ENCODE results near the gene SINHCAF.
A peak's percentile ranks its signal among the peaks of the same experiment; 100 is the strongest.
"Not testable (repeated sequence)": the region's sequence is repeated elsewhere in the genome, so short reads cannot be mapped to it uniquely, and the experiment has no call there.

The SINHCAF gene, protein sequence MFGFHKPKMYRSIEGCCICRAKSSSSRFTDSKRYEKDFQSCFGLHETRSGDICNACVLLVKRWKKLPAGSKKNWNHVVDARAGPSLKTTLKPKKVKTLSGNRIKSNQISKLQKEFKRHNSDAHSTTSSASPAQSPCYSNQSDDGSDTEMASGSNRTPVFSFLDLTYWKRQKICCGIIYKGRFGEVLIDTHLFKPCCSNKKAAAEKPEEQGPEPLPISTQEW

DNA sequence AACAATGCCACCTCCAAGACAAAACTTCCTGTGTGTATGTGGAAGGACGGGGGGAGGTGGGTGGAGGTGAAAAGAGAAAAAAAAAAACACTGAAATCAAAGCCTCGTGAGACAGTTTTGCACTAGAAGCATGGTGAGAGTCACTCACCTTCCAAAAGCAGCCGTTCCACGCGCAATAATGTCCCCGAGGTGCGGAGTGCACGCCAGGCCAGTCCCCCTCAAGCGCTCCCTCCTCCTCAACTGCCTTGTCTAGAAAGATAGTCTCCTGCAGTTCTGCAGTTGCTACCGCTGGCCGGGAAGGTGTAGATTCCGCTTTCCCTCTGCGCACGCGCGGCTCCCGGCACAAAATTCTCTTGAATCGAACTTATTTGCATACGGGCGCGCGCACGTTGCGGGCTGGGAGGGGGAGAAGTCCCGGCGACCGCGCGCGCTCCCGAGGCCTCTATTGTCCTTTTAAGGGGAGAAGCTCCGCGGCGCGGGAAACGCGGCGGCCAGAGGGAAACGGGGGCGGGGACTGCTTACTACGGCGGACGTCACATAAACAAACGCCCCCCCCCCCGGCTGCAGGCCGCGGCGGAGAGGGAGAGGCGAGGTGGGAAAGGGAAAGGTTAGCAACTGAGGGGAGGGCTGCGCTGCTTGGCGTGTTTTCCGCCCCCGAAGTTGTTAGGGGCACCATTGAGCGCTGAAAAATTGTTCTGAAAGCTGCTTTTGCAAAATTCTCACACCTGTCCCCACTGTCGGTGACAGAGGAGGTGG, at the start of gene SINHCAF:
SINHCAF (minus strand) TSS at position 274 of the 755 bp plus-strand sequence. CDS start 27,946 bp downstream, outside the sequence.
- peak; percentile 99 to 100 for DNase-seq

DNA sequence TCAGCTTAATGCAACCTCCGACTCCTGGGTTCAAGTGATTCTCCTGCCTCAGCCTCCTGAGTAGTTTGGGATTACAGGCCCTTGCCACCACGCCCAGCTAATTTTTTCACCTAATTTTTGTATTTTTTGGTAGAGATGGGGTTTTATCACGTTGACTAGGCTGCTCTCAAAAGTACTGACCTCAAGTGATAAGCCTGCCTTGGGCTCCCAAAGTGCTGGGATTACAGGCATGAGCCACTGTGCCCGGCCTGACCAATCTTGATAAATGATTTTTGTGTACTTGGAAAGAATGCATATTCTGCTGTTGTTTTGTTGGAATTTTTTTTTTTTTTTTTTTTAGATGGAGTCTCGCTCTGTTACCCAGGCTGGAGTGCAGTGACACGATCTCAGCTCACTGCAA, 49.5 kb upstream of the SINHCAF start:
- DNase-seq, result not testable (repeated sequence)

DNA sequence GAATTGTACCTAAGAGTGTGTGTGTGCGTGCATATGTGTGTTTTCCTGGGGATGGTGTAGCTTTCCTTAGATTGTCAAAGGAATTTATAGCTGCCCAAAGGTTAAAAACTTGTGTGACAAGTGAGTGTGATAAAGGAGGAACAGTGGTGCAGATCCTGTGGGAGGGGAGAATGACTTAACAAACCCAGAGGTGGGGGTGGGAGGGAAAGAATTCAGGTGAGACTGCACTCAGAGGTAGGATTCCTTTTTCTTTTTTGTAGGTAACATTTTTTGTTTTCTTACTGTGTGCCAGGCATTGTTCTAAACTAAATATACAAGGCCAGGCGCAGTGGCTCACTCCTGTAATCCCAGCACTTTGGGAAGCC, 45.3 kb upstream of the SINHCAF start:
- no peak for DNase-seq

DNA sequence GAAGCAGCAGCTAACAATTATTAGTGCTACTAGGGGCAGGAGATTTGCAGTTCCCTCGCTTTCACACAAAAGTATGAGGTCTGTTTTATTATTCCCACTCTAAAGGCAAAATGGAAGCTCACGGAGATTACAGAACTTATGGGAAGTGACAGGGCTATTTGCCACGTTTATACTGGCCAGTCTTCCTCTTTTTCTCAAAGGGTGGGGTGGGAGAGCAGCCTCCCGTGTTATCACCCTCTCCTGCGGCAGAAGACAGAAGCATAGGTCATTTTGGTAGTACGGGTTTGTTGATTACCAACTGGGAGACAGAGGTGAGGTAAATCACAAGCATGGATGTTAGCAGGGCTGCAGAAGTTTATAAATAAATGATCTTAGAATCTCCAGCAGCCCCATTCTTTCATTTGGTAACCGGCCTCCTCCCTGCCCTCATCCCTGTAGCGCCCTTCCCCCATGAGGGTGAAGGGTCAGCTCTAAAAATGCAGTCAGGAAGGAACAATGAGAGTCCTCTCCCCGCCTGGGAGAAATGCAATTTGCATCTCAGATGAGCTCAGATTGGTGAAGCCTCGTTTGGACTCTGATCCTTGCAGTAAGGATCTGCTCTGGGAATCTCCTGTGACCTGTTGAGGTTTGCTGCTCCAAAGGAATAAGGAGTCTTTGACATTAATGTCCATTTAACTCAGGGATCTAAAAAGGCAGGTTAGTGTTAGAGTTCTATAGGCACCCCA, 44.7 kb upstream of the SINHCAF start:
- DNase-seq, result no peak

DNA sequence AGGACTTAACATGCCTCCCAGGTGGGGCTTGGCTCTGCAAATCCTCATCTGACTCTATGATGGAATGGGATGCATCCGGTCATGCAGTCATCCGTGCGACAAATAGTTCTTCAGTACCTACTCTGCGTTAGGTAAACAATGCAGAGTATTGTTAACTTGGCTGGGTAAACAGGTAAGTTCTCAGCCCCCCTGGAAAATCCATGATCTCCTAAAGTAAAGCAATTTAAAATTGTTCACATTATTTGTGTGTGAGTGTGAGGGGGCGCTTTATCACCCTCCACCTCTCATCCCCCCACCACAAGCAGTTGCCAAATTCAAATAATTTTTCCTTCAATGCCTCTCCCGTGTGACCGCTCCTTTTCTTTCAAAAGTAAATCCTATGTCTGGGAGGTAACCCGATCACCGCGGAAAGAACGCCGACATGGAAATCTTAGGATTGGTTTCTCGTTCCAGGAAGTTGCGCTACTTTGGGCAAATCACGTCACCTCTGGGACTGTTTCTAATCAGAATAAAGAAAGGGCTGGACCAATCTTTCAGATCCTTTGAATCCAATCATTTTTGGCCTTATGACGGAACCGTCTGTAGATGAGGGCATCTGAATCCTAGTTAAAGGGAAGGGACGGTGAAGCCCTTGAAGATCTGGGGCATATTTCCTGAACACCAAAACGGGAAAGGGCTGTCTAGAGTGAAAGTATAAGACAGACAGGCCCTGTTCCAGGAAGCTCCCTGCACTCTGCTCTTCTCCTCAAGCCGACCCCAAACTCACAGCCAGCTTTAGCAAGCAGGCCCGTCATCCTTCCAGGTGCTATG, 44.0 kb upstream of the SINHCAF start:
- no peak for DNase-seq

DNA sequence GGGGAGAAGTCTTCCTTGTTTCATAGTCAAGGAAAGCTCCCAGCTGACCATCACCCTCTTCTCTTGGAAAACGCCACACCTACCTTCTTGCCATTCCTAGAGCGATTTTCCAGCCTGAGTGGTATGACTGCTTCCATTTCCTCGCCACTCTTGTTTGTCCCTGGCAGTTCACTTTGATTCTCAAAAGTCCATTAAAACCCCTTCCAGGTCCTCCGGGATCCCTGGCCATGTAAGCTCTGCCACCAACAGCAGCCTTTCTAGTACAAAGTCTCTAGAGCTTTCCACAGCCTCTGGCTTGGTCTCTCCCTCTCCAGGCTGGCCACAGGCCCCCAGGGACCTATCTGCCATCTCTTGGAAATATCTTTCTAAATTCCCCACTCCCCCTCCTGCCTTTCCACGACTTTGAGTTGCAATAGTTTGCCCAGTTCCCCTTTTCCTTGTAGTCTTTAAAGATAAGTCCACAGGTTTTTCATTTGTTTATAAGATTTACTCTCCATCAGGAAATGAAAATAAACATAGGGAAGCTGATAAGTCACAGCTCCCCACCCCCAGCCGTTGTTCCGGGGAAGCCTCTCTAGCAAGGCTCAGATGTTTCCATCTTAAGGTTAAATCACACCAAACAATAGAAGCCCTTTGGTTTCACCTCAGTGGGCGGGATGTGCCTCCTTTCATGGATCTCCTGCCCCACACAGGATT, 42.9 kb upstream of the SINHCAF start:
- no peak for DNase-seq

DNA sequence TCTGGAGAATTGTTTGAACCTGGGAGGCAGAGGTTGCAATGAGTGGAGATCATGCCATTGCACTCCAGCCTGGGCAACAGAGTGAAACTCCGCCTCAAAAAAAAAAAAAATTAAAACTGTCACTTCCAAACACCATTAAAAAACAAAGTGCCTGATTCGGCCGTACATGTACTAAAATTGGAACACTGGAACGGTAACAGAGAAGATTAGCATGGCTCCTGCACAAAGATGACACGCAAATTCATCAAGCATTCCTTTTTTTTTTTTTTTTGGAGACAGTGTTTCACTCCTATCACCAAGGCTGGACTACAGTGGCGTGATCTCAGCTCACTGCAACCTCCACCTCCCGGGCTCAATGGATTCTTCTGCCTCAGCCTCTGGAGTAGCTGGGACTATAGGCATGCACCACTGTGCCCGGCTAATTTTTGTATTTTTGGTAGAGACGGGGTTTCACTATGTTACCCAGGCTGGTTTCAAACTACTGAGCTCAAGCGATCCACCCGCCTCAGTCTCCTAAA, 40.2 kb upstream of the SINHCAF start:
- no peak for DNase-seq

DNA sequence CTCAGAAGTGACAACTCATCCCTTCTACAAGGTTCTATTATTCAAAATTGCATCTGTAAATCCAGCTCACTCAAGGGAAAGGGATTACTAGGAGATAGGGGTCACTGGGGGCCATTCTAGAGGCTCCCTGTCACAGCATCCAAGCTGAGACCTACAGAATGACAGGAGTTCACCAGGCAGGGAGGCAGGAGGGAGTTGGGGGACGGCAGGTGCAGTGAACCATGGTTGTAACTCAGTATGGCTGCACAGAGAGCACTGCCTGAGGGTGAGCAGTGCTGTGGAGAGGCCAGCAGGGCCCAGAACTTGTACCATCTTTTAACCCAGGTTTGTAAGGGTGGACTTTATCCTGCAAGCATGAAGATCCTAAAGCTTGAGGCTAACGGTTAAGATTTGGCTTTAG, 37.9 kb upstream of the SINHCAF start:
- no peak for DNase-seq

DNA sequence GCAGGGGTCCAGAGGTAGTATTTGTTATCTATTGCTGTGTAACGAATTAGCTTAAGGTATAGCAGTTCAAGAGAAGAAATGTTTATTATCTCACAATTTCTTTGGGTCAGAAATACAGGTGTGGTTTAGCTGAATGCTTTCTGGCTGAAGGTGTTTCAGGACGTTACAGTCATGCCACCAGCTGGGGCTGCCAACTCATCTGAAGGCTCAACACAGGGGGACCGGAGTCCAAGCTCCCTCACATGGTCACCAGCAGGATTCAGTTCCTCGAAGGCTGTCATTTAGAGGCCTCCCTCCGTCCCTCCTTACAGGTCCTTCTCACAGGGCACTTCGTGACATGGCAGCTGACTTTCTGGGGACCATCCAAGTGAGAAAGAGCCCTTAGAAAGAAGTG, 37.5 kb upstream of the SINHCAF start:
- no peak for DNase-seq

DNA sequence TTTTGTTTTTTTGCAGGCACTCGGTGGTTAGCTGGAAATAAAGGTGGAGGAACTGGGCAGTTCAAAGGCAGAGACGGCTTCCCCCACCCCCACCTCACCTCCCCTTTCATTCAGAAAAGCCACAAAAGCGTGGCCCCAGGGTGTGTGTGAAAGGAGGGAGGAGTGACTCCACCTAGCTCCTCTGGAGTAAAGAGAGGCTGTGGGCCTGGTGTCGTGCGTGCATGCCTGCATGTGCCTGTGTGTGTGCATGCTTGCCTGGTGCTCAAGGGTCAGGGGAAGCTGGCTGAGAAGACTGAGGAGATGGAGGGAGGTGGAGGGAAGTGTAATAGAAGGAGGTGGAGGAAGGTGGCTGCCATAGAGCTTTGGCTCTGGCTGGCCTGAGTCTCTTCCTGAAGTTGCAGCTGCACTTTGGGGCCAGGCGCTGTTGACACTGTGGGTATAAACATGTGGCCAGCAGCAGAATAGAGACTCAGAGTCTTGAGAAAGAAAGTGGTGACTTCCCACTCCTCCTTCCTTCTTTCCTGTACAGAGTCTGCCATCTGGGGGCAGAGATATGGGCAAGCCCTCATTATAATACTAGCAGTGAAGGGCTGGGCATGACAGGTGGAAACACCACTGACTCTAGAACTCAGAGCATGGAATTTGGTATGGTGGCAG, 36.9 kb upstream of the SINHCAF start:
- DNase-seq, result no peak

DNA sequence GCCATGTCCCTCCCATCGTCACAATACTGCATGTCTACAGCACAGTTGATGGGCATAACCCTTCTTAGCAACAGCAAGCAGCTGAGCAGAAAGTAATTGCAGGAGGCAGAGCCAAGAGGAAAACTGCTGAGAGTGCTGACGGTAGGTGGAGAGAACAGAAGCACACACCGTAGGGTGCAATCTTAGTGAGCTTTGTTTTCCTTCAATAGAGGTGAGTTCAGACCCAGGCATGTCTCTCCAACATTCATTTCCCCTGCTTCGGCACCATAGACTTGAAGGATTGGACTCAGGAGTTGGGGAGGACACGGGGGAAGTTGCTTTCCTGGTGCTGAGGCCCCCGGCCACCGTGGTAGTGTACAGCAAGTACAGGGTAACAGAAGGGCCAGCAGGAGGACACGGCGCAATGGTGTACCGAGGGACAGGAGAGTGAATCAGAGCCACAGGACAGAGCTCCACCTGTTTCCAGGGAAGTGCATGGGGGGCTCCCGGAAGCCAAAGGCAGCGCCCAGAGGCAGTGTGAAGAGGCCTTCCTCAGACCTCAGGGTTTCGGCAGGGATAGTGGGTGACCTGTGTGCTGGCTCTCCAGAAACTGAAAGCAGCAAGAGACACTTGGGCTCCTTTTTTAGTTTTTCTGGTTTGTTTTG, 36.3 kb upstream of the SINHCAF start:
- no peak for DNase-seq

DNA sequence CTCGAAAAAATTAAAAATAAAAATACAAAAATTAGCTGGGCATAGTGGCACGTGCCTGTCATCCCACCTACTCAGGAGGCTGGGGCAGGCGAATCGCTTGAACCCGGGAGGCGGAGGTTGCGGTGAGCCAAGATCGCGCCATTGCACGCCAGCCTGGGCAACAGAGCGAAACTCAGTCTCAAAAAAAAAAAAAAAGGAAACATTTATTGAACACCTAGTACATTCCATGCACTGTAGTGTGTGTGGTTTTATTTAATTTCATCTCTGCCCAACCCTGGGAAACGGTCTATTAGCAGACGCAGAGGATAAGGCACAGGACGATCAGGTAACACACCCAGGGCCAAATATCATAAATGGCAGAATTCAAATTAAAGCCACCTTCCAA, 35.8 kb upstream of the SINHCAF start:
- no peak for DNase-seq

DNA sequence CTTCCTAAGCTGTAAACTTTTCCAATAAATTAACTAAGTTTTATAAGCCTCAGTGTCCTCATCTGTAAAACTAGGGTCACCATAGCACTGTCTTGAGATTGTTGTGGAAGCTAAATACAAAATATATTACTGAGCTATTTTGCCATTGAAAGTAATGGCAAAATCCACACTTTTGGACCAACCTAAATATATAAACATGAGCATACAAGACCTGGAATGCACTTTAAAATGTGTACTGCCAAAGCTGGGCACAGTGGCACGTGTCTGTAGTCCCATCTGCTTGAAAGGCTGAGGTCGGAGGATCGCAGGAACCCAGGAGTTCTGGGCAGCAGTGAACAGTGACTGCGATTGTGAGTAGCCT, 29.8 kb upstream of the SINHCAF start:
- DNase-seq, result no peak

DNA sequence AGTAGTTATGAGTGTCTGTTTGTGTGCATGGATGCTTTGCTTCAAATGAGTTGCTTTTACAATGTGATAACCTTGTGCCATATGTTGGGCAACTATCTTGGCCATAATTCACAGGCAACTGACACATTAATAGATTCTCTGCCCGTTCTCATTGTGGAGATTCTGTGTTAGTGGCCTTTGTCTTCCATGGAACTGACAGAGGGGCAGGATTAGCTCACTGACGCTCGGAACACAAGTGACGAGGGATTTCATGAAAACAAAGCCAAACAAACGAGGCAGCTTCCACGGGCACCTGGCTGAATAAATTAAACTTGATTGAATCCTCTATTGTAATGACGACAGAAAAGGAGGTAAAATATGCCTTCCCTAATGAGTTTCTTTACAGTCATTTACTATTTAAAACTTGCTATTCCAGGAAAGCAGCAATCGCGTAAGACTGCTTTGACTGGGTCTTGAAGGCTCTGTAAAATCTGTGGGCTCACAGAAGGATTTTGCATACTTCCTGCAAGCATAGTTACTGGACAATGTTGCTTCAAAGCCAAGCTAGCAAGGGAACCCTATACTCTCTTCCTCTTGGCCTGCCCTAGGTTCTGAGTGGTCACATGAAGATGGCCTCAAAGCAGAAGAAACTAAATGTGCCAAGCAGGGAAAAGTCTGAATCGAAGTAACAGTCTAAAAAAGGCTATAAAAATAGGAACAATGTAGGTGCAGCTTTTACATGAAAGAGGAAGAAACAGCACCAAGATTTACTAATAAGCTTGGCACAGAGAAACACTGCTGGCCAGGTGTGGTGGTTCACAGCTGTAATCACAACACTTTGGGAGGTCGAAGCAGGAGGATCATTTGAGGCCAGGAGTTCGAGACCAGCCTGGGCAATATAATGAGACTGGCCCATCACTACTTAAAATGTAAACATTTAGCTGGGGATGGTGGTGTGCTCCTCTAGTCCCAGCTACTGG, 28.1 kb upstream of the SINHCAF start:
- no peak for DNase-seq

DNA sequence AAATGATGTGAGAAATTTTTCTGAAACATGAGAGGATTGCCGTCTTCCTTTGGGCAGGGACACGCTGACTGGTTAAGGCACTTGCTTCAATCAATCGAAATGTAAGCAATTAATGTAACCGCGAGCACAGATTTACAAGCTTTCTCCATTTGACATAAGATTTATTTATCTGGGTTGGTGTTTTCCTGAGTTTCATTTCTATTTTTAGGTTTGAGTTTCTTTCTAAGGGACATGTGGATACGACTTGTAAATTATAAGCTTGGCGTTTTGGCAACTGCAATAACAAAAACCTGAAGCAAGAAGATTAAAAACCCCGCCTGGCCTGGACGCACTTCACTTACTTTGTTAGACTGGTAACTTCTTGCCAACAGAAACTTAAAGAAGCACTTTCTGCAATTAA, 20.3 kb upstream of the SINHCAF start:
- DNase-seq, result no peak

DNA sequence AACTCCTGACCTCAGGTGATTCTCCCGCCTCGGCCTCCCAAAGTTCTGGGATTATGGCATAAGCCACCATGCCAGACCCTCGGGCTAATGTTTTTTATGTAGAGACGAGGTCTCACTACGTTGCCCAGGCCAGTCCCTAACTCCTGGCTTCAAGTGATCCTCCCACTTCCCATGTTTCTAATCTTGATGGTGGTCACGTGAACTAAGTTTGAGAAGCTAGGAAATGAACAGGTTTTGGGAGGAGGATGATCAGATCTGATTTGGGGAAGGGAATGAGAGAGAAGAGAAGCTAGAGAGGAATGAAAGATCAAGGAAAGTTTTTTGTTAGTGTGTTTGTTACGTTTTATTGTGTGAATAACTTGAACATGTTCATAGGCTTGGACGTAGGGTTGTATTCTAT, 17.2 kb upstream of the SINHCAF start:
- no peak for DNase-seq

DNA sequence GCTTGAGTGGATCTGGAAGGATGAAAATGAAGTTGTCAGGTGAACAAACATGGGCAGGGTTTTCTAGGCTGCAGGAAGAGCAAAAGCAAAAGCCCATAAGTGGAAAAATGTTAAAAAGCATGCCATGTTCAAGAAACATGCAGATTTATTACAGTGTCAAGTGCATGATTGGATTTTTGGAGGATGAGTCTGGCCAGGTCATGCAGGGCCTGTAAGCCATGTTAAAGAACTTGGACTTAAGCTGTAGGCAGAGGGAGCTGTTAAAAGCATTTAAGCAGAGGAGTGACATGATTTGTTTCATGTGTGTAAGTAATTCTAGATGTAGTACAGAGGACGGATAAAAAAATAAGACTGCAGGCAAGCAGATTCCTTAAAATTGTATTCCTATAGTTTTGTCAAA, 16.3 kb upstream of the SINHCAF start:
- DNase-seq, result no peak

DNA sequence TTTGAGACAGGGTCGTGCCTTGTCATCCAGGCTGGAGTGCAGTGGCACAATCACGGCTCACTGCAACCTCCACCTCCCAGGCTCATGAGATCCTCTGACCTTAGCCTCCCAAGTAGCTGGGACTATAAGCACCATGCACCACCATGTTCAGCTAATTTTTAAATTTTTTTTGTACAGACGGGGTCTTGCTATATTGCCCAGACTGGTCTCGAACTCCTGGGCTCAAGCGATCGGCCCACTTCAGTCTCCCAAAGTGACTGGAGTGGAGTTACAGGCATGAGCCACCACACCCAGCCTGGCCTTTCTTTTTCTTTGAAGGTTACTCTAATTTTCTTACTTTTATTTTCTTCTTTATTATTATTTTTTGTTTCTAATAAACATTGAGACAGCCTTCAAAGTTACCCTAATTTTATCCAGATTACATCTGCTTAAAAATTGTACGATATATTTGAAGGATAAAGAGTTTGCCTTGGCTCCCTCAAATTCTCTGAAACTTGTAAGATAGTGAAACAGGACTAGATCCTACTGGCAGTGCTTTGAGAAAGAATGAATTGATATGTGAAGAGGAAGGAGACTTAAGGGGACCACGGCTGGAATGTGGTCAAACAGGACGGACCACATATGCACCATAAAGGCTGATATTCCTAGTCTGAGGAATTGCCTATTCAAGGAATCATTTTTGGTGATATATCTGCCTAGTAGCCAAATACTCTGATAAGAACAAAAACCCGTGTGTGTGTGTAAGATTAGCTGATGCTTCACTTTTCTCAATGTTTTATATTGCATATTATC, 14.1 kb upstream of the SINHCAF start:
- no peak for DNase-seq

DNA sequence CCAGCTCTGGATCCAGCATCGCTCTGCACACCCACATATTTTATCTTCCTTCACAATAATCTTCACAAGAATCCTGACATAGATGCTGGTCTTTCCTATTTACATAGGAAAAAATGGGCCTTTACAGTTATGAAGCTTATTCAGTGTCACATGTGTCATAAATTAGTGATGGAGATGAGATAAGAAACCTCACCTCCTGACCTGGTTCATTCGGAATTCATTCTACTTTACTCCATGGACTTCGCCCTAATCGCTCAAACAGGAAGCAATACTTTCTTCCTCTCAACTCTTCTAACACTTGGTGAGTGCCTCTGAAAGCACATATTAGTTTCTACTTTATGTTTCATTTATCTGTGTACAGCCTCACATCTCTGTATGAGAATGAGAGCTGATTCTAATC, 12.0 kb upstream of the SINHCAF start:
- DNase-seq, result no peak
